ENCODE measurements around the gene GREB1. TPM values are rescaled to one million over a fixed set of nuclear protein-coding genes. Genes with fewer than 3 reads are reported as not detected.

Gene GREB1
- total RNA-seq, 1 experiment from 2014 or later, result 16.5 TPM

- Histone ChIP-seq H3K27me3 (ENCODE audit: insufficient read depth, low read length) (no peaks in the 10 kb centered on the region), H2AFZ (ENCODE audit: low read length) (no peak overlapping the region), H3K56ac (ENCODE audit: insufficient read length, low read depth, low read length) (no peak overlapping the region), H3K4me2 (ENCODE audit: insufficient read depth, insufficient read length, low read length) (no peak overlapping the region), H3K79me1 (ENCODE audit: insufficient read depth, low read depth, low read length, poor library complexity, severe bottlenecking) (no peaks in the 10 kb centered on the region), H3K27ac (ENCODE audit: insufficient read length, low read depth, low read length) (no peak overlapping the region), H3K23ac (ENCODE audit: insufficient read length, low read depth, low read length) (no peak overlapping the region), H2BK15ac (ENCODE audit: low read depth, low read length) (no peak overlapping the region), H3K23me2 (ENCODE audit: insufficient read length, low read depth, low read length, poor library complexity, severe bottlenecking) (no peaks in the 10 kb centered on the region), H2AK5ac (ENCODE audit: insufficient read length, low read length) (no peak overlapping the region), H2BK120ac (ENCODE audit: low read depth, low read length, poor library complexity, severe bottlenecking) (no peak overlapping the region), H3K79me2 (ENCODE audit: insufficient read depth, low read length) (peaks cover 4% of the 10 kb centered on the region; the same call in 1 of the 2 replicates), H3K9me3 (ENCODE audit: control insufficient read depth, low read depth, low read length) (no peaks in the 10 kb centered on the region), H3T11ph (ENCODE audit: low read length) (no peak overlapping the region), H2BK5ac (ENCODE audit: insufficient read length, low read length) (no peak overlapping the region), H3K14ac (ENCODE audit: insufficient read depth, low read length) (no peak overlapping the region), H4K91ac (ENCODE audit: insufficient read length, low read depth, low read length) (no peak overlapping the region), H4K20me1 (ENCODE audit: control insufficient read depth, insufficient read depth, insufficient read length) (no peaks in the 10 kb centered on the region), H3K4me1 (ENCODE audit: insufficient read depth, low read length) (peaks cover 2% of the 10 kb centered on the region; the same call in 1 of the 2 replicates), H3K18ac (ENCODE audit: insufficient read length, low read depth, low read length) (no peak overlapping the region), H3K4ac (ENCODE audit: low read depth, low read length) (no peak overlapping the region), H4K8ac (replicated peaks; ENCODE audit: insufficient read length, low read depth, low read length) (no peak overlapping the region), H2BK12ac (ENCODE audit: insufficient read length, low read depth, low read length) (no peak overlapping the region), H4K5ac (ENCODE audit: insufficient read length, low read depth, low read length) (no peak overlapping the region), H2BK20ac (ENCODE audit: low read depth, low read length, poor library complexity, severe bottlenecking) (no peak overlapping the region), H3K9ac (ENCODE audit: extremely low read depth, insufficient read length, low read length) (no peak overlapping the region)
- WGBS (ENCODE audit: extremely low coverage, insufficient read length, low lambda C conversion rate), result no CpG with 5 or more reads among the region's 4 CpGs
- peaks cover 27 to 31% of the 10 kb centered on the region in 2 experiments for H3K4me1 Mint-ChIP-seq
- peaks cover 0 to 10% (median 9%) of the 10 kb centered on the region in 3 experiments; a peak in 5 of 7 replicates for H3K36me3 Mint-ChIP-seq (ENCODE audit: insufficient read depth in 1 of 3, low read depth in 3 of 3)
- peaks cover 7 to 9% of the 10 kb centered on the region in 2 experiments; a peak in 4 of 5 replicates for H3K9me3 Mint-ChIP-seq
- H3K27me3 Mint-ChIP-seq (ENCODE audit: low read depth), result no peaks in the 10 kb centered on the region
- H3K4me3 Mint-ChIP-seq, result no peak overlapping the region
- no peak for TF ChIP-seq CTCF (conservative IDR thresholded peaks at IDR 0.05)
- no peak for DNase-seq
- no peak overlapping the region for H3K27ac Mint-ChIP-seq
These were observed 34.6 kb upstream of the GREB1 start for GRCh38 chr2:11499081-11499743.
